Left renal cortex interstitium (tissue), 4 donors: Measurements from ENCODE around the gene SLC24A3. TPM values are rescaled to one million over a fixed set of nuclear protein-coding genes. Genes with fewer than 3 reads are reported as not detected.
"Not testable (repeated sequence)": the region's sequence is repeated elsewhere in the genome, so short reads cannot be mapped to it uniquely, and the experiment has no call there.

Source experiments
- DNase-seq, 4 donors: peaks; one replicate each; pipeline ENCODE4 v3.0.0-alpha.2; 2013; ENCODE audit warnings: low read depth in 4 of 4, low spot score in 2 of 4, missing footprints in 1 of 4
- polyA plus RNA-seq, 4 donors: library from polyadenylated mRNA; unstranded; fragments of 120-200 nt; gene quantifications; one replicate each; pipeline ENCODE4 v1.2.1, GENCODE V29; 2013; ENCODE audit not compliant: insufficient read length in 4 of 4

Gene SLC24A3
- polyA plus RNA-seq, 4 donors, result 3.8 to 6.3 (median 4.0) TPM

GRCh38 chr20:19652591-19653026 lies 440.2 kb downstream of the SLC24A3 start:
- no peak for DNase-seq

GRCh38 chr20:19653327-19653726 lies 440.9 kb downstream of the SLC24A3 start:
- DNase-seq, result no peak

GRCh38 chr20:19654921-19655320 lies 442.5 kb downstream of the SLC24A3 start:
- no peak for DNase-seq

- DNase-seq, result no peak
Measured at GRCh38 chr20:19658137-19658536, 445.7 kb downstream of the SLC24A3 start.

- no peak for DNase-seq
Measured at GRCh38 chr20:19659448-19659847, 447.0 kb downstream of the SLC24A3 start.

GRCh38 chr20:19660808-19661378 lies 448.5 kb downstream of the SLC24A3 start:
- DNase-seq, result no peak

GRCh38 chr20:19661717-19662636 lies 449.5 kb downstream of the SLC24A3 start:
- peak; percentile 46 to 62 (median 56) for DNase-seq

- DNase-seq, result no peak
Measured at GRCh38 chr20:19662637-19662995, 450.2 kb downstream of the SLC24A3 start.

- no peak for DNase-seq
Measured at GRCh38 chr20:19668418-19668817, 456.0 kb downstream of the SLC24A3 start.

- DNase-seq, result no peak
Measured at GRCh38 chr20:19670829-19671228, 458.4 kb downstream of the SLC24A3 start.

GRCh38 chr20:19671374-19671773 lies 458.9 kb downstream of the SLC24A3 start:
- DNase-seq, result no peak

- DNase-seq, result no peak
Measured at GRCh38 chr20:19672498-19672897, 460.1 kb downstream of the SLC24A3 start.

GRCh38 chr20:19673575-19673974 lies 461.1 kb downstream of the SLC24A3 start:
- DNase-seq, result no peak

- DNase-seq, result no peak
Measured at GRCh38 chr20:19676202-19676601, 463.8 kb downstream of the SLC24A3 start.

- DNase-seq, result no peak
Measured at GRCh38 chr20:19677336-19677735, 464.9 kb downstream of the SLC24A3 start.

- not testable (repeated sequence) for DNase-seq
Measured at GRCh38 chr20:19678591-19678990, 466.1 kb downstream of the SLC24A3 start.

GRCh38 chr20:19679900-19680495 lies 467.6 kb downstream of the SLC24A3 start:
- DNase-seq, result no peak

GRCh38 chr20:19682249-19682648 lies 469.8 kb downstream of the SLC24A3 start:
- no peak for DNase-seq

GRCh38 chr20:19683188-19683587 lies 470.7 kb downstream of the SLC24A3 start:
- no peak for DNase-seq

GRCh38 chr20:19683822-19684221 lies 471.4 kb downstream of the SLC24A3 start:
- DNase-seq, result no peak

- no peak for DNase-seq
Measured at GRCh38 chr20:19688031-19688806, 475.8 kb downstream of the SLC24A3 start.
